H9 (cell line): ENCODE data around the gene RAB29. TPM values are rescaled to one million over a fixed set of nuclear protein-coding genes. Genes with fewer than 3 reads are reported as not detected.
A peak's percentile ranks its signal among the peaks of the same experiment; 100 is the strongest.

Experiments used
- DNase-seq: peaks from one replicate; pipeline ENCODE4 v3.0.0-alpha.2; 2017
- H2AFZ ChIP-seq: one replicate; pipeline ENCODE4 v1.6.1; 2013; ENCODE audit warnings: mild to moderate bottlenecking, low read length, control low read depth, moderate library complexity
- H2AK5ac ChIP-seq: 2 replicates; pipeline ENCODE4 v1.6.1; 2013; ENCODE audit warnings: low read length, control low read depth, mixed read lengths; ENCODE audit not compliant: insufficient read length
- H2BK120ac ChIP-seq: one replicate; pipeline ENCODE4 v1.6.1; 2013; ENCODE audit warnings: low read depth, mild to moderate bottlenecking, low read length, control low read depth, inconsistent platforms; ENCODE audit not compliant: poor library complexity, severe bottlenecking
- H2BK12ac ChIP-seq: 2 replicates; pipeline ENCODE4 v1.6.1; 2013; ENCODE audit warnings: low read length, control low read depth, mixed read lengths, low read depth; ENCODE audit not compliant: insufficient read length
- H2BK15ac ChIP-seq: 2 replicates; pipeline ENCODE4 v1.6.1; 2013; ENCODE audit warnings: low read depth, low read length, control low read depth
- H2BK20ac ChIP-seq: one replicate; pipeline ENCODE4 v1.6.1; 2013; ENCODE audit warnings: low read depth, mild to moderate bottlenecking, low read length, control low read depth, inconsistent platforms; ENCODE audit not compliant: poor library complexity, severe bottlenecking
- H2BK5ac ChIP-seq: 2 replicates; pipeline ENCODE4 v1.6.1; 2013; ENCODE audit warnings: low read length, control low read depth, mixed read lengths; ENCODE audit not compliant: insufficient read length
- H3K14ac ChIP-seq: 2 replicates; pipeline ENCODE4 v1.6.1; 2013; ENCODE audit warnings: low read length, control low read depth; ENCODE audit not compliant: insufficient read depth
- H3K18ac ChIP-seq: 2 replicates; pipeline ENCODE4 v1.6.1; 2013; ENCODE audit warnings: low read depth, mild to moderate bottlenecking, mixed read lengths, low read length, control low read depth; ENCODE audit not compliant: insufficient read length
- H3K23ac ChIP-seq: 2 replicates; pipeline ENCODE4 v1.6.1; 2013; ENCODE audit warnings: low read length, control low read depth, mixed read lengths, low read depth; ENCODE audit not compliant: insufficient read length
- H3K23me2 ChIP-seq: 2 replicates; pipeline ENCODE4 v1.6.1; 2013; ENCODE audit warnings: low read depth, mild to moderate bottlenecking, mixed read lengths, low read length, control low read depth; ENCODE audit not compliant: insufficient read length, poor library complexity, severe bottlenecking
- H3K27ac ChIP-seq: 2 replicates; pipeline ENCODE4 v1.5.1; 2013; ENCODE audit warnings: low read length, control low read depth, mixed read lengths, low read depth; ENCODE audit not compliant: insufficient read length
- H3K27me3 ChIP-seq: 2 replicates; pipeline ENCODE4 v1.6.1; 2013; ENCODE audit warnings: low read length, control low read depth, inconsistent platforms; ENCODE audit not compliant: insufficient read depth
- H3K4ac ChIP-seq: 2 replicates; pipeline ENCODE4 v1.6.1; 2013; ENCODE audit warnings: low read depth, mild to moderate bottlenecking, control low read depth, inconsistent platforms, low read length, moderate library complexity
- H3K4me1 ChIP-seq: 2 replicates; pipeline ENCODE4 v1.6.1; 2013; ENCODE audit warnings: low read length, control low read depth, inconsistent platforms; ENCODE audit not compliant: insufficient read depth
- H3K4me2 ChIP-seq: 2 replicates; pipeline ENCODE4 v1.6.1; 2013; ENCODE audit warnings: low read length, control low read depth, mixed read lengths; ENCODE audit not compliant: insufficient read length, insufficient read depth
- H3K56ac ChIP-seq: 2 replicates; pipeline ENCODE4 v1.6.1; 2013; ENCODE audit warnings: low read depth, mild to moderate bottlenecking, mixed read lengths, low read length, control low read depth; ENCODE audit not compliant: insufficient read length
- H3K79me1 ChIP-seq: 2 replicates; pipeline ENCODE4 v1.6.1; 2013; ENCODE audit warnings: low read depth, mild to moderate bottlenecking, moderate library complexity, low read length, control low read depth, inconsistent platforms; ENCODE audit not compliant: insufficient read depth, poor library complexity, severe bottlenecking
- H3K79me2 ChIP-seq: 2 replicates; pipeline ENCODE4 v1.6.1; 2013; ENCODE audit warnings: low read length, control low read depth, inconsistent platforms; ENCODE audit not compliant: insufficient read depth
- H3K9ac ChIP-seq: 2 replicates; pipeline ENCODE4 v1.6.1; 2013; ENCODE audit warnings: low read length, control low read depth, mixed read lengths; ENCODE audit not compliant: insufficient read length; ENCODE audit errors: extremely low read depth
- H3K9me3 ChIP-seq: one replicate; pipeline ENCODE4 v1.6.1; 2013; ENCODE audit warnings: low read depth, low read length, inconsistent platforms; ENCODE audit not compliant: control insufficient read depth
- H3T11ph ChIP-seq: one replicate; pipeline ENCODE4 v1.6.1; 2013; ENCODE audit warnings: mild to moderate bottlenecking, low read length, control low read depth, inconsistent platforms
- H4K20me1 ChIP-seq: one replicate; pipeline ENCODE4 v1.6.1; 2013; ENCODE audit not compliant: control insufficient read depth, insufficient read length, insufficient read depth
- H4K5ac ChIP-seq: 2 replicates; pipeline ENCODE4 v1.6.1; 2013; ENCODE audit warnings: low read depth, mild to moderate bottlenecking, mixed read lengths, low read length, control low read depth; ENCODE audit not compliant: insufficient read length
- H4K8ac ChIP-seq: replicated peaks from 2 replicates; pipeline ENCODE4 v1.6.1; 2013; ENCODE audit warnings: low read length, control low read depth, mixed read lengths, low read depth; ENCODE audit not compliant: insufficient read length
- H4K91ac ChIP-seq: 2 replicates; pipeline ENCODE4 v1.6.1; 2013; ENCODE audit warnings: low read depth, mild to moderate bottlenecking, moderate library complexity, mixed read lengths, low read length, control low read depth; ENCODE audit not compliant: insufficient read length
- H3K27ac Mint-ChIP-seq, 3 experiments: 2 replicates in 2 of 3; 3 replicates in 1 of 3; pipeline ENCODE4 v1.8.0; 2020 to 2021; ENCODE audit warnings: mixed read lengths in 3 of 3, mild to moderate bottlenecking in 1 of 3, moderate library complexity in 1 of 3
- H3K27me3 Mint-ChIP-seq: 2 replicates; pipeline ENCODE4 v1.8.0; 2021; ENCODE audit warnings: low read depth, mild to moderate bottlenecking, moderate library complexity, mixed read lengths
- H3K36me3 Mint-ChIP-seq, 3 experiments: 2 replicates in 2 of 3; 3 replicates in 1 of 3; pipeline ENCODE4 v1.8.0; 2020 to 2021; ENCODE audit warnings: low read depth in 3 of 3, mixed read lengths in 3 of 3; ENCODE audit not compliant: insufficient read depth in 1 of 3
- H3K4me1 Mint-ChIP-seq, 2 experiments: 2 replicates each; pipeline ENCODE4 v1.8.0; 2020; ENCODE audit warnings: mixed read lengths in 2 of 2
- H3K4me3 Mint-ChIP-seq, 2 experiments: 2 replicates in 1 of 2; 3 replicates in 1 of 2; pipeline ENCODE4 v1.8.0; 2020 to 2021; ENCODE audit warnings: mild to moderate bottlenecking in 2 of 2, mixed read lengths in 2 of 2, moderate library complexity in 1 of 2
- H3K9me3 Mint-ChIP-seq, 2 experiments: 2 replicates in 1 of 2; 3 replicates in 1 of 2; pipeline ENCODE4 v1.8.0; 2020; ENCODE audit warnings: mild to moderate bottlenecking in 2 of 2, mixed read lengths in 2 of 2, moderate library complexity in 1 of 2
- WGBS: extraction: QIAGEN DNeasy Blood & Tissue Kit; methylation state at CpG from one replicate; pipeline ENCODE4 v1.1.7; 2013; ENCODE audit warnings: missing lambda C conversion rate, low lambda C conversion rate, mixed read lengths; ENCODE audit not compliant: insufficient read length; ENCODE audit errors: extremely low coverage; 5-methylcytosine and 5-hydroxymethylcytosine counted together
- total RNA-seq: library from RNA; stranded (reverse); gene quantifications from 2 replicates; pipeline ENCODE4 v1.2.1, GENCODE V29; 2021
- TF ChIP-seq, protein P1 (sequence below): fragments of 200-600 bp; sonication (generic); conservative IDR thresholded peaks from 3 replicates; pipeline ENCODE4 v1.8.0; 2021; ENCODE audit warnings: antibody characterized with exemption, mild to moderate bottlenecking

Gene RAB29
- total RNA-seq, 1 experiment from 2014 or later, result 4.2 TPM

GRCh38 chr1:205744403-205744802 is 30.9 kb downstream of the RAB29 start:
- WGBS, result no CpG with 5 or more reads among the region's 8 CpGs
- Histone ChIP-seq H2AK5ac (no peak overlapping the region), H3K27me3 (no peaks in the 10 kb centered on the region), H3K4me1 (peaks cover 4% of the 10 kb centered on the region; the same call in 1 of the 2 replicates), H2BK20ac (no peak overlapping the region), H2BK15ac (no peak overlapping the region), H3K14ac (no peak overlapping the region), H3T11ph (no peak overlapping the region), H4K8ac (no peak overlapping the region), H3K18ac (no peak overlapping the region), H4K91ac (no peak overlapping the region), H3K23ac (no peak overlapping the region), H3K9me3 (no peaks in the 10 kb centered on the region), H2AFZ (no peak overlapping the region), H2BK12ac (no peak overlapping the region), H4K5ac (no peak overlapping the region), H2BK5ac (no peak overlapping the region), H3K79me2 (peaks cover 74% of the 10 kb centered on the region), H4K20me1 (peaks cover 2% of the 10 kb centered on the region), H3K27ac (no peak overlapping the region), H3K9ac (no peak overlapping the region), H3K4ac (no peak overlapping the region), H3K56ac (no peak overlapping the region), H3K4me2 (no peak overlapping the region), H3K23me2 (no peaks in the 10 kb centered on the region), H3K79me1 (peaks cover 3% of the 10 kb centered on the region), H2BK120ac (no peak overlapping the region)
- TF ChIP-seq, protein P1, sequence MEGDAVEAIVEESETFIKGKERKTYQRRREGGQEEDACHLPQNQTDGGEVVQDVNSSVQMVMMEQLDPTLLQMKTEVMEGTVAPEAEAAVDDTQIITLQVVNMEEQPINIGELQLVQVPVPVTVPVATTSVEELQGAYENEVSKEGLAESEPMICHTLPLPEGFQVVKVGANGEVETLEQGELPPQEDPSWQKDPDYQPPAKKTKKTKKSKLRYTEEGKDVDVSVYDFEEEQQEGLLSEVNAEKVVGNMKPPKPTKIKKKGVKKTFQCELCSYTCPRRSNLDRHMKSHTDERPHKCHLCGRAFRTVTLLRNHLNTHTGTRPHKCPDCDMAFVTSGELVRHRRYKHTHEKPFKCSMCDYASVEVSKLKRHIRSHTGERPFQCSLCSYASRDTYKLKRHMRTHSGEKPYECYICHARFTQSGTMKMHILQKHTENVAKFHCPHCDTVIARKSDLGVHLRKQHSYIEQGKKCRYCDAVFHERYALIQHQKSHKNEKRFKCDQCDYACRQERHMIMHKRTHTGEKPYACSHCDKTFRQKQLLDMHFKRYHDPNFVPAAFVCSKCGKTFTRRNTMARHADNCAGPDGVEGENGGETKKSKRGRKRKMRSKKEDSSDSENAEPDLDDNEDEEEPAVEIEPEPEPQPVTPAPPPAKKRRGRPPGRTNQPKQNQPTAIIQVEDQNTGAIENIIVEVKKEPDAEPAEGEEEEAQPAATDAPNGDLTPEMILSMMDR, result no peak
- H3K9me3 Mint-ChIP-seq, result no peaks in the 10 kb centered on the region
- peak overlapping the region in 1 of 3 experiments; percentile 94; a peak in 2 of 7 replicates for H3K27ac Mint-ChIP-seq
- no peak for DNase-seq
- peaks cover 57 to 60% of the 10 kb centered on the region in 2 experiments for H3K4me1 Mint-ChIP-seq
- H3K4me3 Mint-ChIP-seq, result peak overlapping the region in 1 of 2 experiments; percentile 18; a peak in 1 of 5 replicates
- H3K36me3 Mint-ChIP-seq, result peaks cover 20 to 33% (median 30%) of the 10 kb centered on the region in 3 experiments; a peak in 6 of 7 replicates
- no peaks in the 10 kb centered on the region; the same call in 1 of the 2 replicates for H3K27me3 Mint-ChIP-seq
